NCI-H510A treated with DMSO at 0.1 percent for 48 hours (cell line): ENCODE results near the gene ST6GALNAC3.

Experiments
- DNase-seq: peaks from one replicate; lab custom pipeline; 2025; lab: John Stamatoyannopoulos, UW

Gene ST6GALNAC3

DNA sequence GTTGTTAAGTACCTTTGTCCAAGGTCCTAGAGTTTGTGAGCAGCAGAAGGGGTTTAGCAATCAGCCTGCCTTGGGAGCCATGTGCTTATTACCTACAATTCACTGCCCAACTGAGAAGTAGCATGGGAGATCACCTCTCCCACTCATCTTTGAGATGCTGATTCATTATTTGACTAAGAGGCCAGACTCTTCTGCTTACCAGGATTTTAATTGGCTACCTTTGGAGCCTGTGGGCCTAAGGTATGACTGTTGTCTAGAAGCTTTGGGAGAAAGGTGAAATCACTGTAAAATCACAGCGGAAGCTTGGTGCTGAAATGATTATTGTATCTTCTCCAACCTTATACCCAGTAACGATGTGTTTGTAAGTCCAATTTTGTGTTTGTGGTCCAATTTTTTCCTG is 213.4 kb downstream of the ST6GALNAC3 start:
- DNase-seq: no peak

DNA sequence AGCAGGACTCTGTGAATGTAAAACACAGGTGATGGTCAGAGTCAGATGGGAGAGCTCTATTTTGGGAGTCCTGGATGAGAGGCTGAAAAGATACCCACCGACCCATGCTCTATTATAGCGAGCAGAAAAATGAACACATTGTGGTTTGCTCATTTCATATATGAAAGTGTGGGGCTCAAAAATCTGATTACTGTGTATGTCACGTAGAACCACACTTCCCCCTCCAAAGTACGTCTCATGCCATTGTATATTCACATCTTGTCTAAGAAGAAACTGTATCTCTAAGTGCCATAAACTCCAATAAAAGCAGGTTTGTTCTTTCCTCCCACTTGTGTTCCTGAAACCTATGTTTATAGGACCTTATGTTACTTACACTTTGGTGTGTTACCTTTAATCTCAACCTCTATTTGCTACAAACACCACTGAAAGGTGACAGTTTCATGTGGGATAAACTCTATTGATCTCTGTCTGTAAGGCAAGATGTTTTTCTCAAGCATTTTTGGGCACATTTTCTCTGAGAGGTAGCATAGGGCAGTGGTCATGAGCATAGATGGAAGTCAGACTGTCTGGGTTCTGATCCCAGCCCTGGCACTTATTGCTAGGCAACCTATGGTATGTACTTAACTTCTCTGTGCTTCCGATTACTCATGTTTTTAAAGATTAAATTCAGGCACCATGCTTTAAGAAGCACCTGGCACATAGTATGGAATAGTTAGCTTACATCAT is 214.4 kb downstream of the ST6GALNAC3 start:
- no peak for DNase-seq

DNA sequence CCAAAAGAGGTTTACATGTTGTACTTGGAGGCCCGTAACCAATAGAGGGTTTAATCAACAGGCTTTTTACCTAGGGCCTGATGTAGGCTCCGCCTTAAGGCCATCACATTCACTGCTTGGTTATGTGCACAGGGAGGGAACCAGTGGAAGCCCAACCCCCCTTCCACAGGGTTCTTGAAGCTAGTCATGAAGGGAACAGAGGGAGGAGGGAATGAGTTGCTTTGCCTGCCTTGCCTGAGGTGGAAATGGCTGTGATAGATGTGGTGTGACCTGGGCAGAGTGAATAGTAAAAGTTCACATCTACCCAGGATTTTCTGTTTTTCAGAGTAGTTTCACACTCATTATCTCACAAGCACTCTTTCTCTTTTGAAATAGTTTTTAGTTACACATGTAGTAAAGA is 215.1 kb downstream of the ST6GALNAC3 start:
- DNase-seq: no peak

DNA sequence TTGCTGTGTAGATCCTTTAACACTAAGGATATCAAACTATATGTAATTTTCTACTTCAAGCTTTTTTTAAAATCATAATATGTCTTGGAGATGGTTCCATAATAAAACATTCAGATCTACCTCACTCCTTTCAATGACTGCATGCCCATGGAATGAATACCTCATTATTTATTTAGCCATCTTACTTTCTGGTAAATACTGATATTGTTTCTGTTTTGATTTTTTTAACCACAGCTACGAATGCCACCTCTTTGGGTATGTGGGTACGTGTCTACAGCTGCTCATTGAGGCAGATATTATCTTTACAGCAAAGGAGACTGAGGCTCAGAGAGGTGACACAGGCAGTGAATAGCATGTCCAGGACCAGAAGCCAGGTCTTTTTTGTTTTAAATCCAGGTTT is 215.7 kb downstream of the ST6GALNAC3 start:
- no peak for DNase-seq

DNA sequence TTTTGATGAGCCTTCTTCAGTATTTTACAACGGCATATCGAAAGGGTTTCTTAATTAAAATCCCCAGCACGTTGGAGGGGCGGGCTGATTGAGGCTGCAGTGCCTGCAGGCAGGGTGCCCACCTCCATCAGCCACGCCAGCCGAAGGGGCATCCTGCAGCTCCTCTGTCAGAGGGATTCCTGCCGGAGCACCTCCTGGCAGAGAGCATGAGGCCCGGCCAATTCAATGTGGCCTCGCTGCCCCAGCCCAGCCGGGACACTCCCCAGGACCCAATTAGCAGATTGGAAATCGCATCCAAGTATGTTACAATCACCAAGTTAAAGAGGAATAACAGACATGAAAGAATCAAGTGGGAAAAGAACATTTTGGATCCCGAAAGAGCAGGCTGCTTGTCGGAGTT is 216.6 kb downstream of the ST6GALNAC3 start:
- DNase-seq: no peak

DNA sequence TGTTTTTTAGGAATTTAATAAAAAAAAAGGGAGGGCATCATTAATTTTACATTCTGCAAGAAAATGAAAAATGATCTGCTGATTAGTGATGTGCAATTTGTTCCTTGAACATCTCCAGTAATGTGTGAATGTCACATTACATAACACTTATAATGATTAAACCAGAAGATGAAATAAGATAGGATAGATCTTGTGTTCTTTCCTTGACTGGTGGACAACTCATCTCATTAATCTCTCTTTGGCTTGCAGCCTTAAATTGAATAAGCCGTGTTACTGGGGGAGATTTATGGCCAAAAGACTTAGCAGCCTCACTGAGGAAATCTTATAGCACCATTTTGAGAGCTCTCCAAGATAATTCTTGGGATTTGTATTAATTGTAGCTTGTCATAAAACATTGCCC is 217.2 kb downstream of the ST6GALNAC3 start:
- DNase-seq: no peak

DNA sequence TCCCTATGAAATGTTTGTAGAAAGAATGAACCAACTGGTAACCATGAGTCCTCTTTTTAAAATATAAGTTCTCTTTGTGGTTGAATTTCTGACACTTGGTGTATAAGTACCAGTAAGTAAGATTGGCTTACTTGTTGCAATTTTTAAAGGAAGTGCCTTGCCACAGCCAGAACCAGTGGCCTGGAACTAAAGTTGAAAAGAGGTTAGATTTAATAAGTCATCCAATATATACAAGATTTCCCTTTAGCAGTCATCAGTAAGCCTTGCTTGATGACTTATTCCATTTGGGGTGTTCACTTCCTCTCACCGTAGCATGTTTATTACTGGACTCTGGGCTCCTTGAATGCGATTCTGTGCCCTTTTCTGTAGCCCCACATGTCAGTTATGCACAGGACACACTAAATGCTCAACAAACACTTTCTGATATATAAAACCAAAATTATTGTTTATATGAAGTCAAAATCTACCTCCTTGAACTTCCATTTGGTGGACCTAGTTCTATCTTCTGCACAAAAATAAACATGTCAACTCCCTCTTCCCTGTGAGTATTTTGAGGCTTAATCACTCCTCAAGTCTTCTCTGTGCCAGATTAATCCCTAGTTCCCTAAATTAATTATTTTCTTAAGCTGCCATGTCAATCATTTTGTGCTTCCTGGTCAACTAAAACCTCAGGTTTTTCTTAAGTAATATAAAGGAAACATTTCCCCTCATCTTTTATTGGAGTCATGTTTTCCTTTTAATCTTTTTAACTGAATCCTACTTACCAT is 218.1 kb downstream of the ST6GALNAC3 start:
- no peak for DNase-seq

DNA sequence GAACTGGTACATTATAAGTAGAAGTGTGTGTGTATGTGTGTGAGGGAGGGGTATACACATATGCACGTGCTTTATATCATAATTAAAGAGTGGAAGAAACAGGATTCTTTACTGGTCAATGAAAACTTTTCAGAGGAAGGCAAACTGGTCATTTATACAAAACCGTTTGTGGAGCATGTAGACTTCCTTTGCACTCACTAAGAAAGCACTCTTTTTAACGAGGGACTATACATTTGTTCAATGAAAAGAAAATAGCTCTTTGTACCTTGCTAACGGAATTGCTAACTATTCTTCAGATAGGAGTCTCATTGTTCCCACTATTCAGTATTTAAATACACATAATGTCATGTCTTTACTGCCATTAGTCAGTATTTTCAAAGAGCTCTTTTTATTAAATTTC is 219.3 kb downstream of the ST6GALNAC3 start:
- DNase-seq: no peak

DNA sequence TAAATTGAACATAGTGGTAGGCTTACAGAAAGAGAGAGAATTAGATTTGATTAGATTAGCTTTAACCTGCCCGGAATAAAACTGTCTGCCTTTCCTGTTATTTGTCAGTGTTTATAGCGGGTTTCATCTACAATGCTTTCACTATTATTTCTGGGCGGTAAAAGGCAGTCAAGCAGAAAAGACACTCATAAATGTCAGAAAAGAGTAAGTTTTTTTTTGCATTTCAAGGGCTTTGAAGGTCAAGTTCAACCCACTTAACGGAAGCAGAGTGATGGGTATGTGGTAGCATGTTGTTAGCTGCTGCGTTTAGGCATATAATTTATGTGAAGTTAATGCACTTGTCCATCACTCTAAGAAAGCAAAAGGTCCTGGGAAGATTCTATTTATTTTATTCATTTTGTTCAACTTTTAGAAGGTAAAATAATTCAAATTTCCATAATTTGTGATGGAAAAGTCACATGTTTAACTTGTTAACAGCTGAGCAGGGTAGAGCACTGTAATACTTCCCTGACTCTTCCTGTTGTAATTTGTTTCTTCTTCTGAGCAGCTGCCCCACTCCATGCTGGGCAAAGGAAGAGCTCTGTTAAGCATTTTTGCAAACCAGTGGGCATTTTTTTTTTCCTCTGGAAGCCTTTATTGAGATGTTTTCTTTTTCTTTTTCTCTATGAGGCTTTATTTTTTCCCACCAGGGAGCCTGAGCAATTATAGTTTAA is 220.1 kb downstream of the ST6GALNAC3 start:
- DNase-seq: no peak

DNA sequence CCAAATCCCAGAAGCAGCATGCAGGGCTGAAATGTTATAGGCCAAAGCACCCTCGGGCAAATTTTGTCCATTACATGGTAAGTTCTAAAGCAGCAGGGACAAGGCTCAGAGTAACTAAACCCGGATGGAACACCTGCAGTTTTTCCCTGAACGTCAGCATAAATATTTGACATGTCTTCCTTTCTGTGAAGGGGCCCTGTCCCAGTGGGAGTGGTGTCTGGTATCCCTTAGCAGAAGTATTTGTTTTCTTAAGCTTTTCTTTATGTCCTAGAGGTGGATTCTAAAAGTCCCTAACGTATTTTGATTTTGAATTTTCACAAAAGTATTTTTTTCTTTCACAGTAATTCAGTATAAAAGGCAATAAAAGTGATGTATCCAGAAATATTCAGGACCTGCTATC is 223.9 kb downstream of the ST6GALNAC3 start:
- DNase-seq: no peak

DNA sequence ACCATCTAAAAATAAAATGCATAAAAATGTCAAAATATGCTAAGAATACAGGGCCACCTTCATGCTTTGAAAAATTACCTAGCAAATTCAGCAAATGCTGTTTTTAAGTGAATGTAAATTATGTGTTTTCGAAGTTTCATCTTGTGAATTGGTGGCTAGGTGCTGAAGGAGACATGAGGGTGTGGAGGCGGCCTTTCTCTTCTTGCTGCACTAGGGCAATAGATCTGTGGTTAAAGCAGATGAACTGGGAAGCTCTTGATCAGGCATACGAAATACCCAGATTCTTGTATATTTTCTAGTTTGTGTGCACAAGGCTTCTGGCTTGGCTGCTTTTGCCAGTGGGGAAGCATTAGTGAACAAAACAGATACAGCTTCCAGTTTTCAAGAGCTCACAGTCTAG is 224.5 kb downstream of the ST6GALNAC3 start:
- DNase-seq: no peak

DNA sequence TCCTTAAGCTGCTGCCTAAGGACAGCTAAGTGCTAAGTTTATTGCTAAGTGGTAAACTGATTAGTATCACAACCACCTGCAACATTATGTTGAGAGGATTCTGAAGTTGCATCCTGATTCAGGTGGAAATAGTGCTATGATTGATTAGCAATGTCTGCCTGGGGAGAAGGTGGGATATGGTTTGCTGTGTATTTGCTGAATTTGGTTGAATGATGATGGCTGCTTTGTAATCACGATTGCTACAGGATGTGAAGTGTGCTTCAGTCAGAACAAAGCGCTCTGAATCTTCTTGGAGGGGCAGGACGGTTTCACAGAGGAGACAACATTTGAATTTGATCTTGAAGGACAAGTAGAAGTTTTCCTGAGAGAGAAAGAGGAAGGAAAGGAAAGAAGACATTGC is 226.0 kb downstream of the ST6GALNAC3 start:
- DNase-seq: no peak

DNA sequence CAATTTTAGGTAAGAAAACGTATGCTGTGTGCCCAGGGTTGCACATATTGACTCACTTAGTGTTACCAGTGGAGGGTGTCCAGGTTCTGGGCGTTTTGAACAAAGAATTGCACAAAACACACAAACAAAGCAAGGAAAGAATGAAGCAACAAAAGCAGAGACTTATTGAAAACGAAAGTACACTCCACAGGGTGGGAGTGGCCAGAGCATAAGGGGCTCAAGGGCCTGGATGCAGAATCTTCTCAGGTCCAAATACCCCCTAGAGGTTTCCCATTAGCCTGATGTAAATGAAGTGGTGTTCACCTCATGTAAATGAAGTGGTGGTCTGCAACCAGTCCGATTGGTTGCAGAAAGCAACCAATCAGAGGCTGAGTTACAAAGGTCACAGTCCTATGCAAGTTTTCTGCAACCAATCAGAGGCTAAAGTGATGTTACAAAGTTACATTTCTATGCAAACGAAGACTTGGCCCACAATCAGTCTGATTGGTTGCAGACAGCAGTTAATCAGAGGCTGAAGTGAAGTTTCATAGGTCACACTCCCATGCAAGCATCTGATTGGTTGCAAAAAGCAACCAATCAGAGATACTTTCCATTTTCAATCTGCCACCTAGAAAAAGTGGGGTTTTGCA is 228.3 kb downstream of the ST6GALNAC3 start:
- DNase-seq: peak; percentile 87

DNA sequence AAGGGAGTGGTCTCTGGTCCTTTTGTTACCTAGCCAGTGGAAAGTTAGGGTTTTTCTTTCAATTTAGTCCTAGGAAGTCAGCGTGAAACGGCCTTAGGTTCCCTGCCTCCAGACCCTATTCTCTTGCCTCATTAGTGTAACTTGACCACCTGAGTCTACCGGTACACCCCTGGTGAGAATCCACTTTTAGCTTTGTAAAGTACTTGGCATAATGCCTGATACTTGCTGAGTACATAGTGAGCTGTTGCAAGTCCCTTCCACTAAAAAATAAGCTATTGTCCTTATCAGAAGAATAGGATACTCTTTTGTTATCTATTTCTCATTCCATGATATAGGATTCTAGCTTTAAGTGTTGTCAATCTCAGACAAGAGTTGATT is 228.8 kb downstream of the ST6GALNAC3 start:
- peak; percentile 89 for DNase-seq

DNA sequence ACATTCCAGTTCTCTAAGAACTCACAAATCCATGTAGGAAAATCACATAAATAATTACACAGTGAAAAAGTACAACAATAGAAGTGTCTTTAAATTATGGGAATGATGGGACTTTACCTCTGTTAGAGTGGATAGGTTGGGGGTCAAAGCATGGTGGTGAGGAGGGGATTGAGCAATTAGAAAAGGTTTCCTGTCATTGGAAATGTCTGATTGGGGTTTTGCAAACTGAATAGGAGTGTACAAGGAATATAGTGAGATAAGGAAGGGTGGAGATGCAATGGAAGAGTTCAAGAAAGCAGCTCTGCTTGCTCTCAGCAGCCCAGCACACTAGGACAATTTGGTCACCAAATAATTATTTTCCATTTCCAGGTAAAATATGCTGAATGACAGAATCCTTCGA is 238.8 kb downstream of the ST6GALNAC3 start:
- no peak for DNase-seq

DNA sequence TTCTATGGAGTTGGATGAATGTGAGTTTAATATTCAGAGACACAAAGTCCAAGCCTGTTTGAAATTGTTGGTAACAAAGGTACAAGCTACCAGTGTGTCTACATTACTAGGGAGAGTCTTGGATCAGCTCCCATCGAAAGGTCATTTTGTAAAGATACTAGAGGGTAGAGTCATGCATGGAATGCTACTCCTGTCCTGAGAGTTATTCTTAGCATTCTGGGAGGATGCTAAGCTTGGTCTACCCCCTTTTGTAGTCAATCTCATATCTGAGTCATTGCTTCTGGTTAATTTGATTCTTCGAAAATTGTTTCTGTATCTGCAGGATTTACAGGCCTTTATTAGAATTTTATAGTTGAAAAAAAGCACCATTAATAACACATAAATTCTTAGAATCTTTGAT is 240.2 kb downstream of the ST6GALNAC3 start:
- DNase-seq: no peak

DNA sequence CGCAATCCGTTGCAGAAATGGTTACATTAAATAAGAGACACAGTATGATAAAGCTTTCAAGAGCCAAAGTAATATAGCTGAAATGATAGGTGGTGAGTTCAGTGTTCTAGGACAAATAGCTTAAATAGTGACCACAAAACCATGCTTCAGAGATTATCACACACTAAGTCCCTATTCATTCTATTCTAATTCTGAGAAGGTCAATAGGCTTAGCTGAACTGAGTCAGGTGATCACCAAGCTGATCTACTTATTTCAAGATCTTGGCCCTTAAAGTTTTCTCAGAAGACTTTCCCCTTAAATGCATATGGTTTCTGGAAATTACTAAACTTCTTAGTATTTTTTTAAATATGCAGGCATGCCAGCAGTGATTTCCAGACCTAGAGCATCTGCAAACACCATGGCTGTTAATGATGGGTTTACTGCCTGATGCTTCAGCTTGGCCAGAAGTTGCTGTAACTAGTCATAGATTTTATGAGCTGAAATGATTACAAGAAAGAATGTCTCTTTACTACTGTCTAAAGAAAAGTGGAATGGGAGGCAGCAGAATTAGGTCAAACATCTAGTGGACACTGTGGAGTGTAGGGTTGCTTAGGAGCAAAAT is 242.9 kb downstream of the ST6GALNAC3 start:
- no peak for DNase-seq

DNA sequence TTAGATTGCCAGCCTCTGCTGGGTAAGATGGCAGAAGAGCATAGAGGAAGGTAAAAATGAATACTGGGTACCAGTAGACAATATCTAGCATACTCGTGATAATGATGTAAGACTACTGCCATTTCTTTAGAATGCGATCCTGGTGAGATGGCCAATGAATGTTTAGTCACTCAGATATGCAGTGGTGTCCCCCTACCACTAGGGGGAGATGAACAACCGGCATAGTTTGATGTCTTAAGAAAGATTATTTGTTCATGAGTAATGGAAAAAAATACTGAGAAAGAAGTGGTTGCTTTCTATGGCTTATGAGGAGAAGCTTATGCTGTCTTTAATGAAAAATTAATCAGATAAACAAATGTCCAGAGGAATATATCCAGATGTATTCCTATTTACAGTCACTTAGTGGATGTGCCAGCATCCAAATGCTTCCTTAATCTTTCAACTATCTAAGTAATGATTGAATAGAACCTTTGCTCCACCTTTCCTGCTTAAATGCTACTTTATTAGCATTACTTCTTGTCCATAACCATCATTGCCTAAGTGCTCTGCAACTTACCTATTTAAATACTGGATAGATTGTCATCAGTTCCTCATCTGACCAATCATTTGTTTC is 256.6 kb downstream of the ST6GALNAC3 start:
- peak; percentile 93 for DNase-seq

DNA sequence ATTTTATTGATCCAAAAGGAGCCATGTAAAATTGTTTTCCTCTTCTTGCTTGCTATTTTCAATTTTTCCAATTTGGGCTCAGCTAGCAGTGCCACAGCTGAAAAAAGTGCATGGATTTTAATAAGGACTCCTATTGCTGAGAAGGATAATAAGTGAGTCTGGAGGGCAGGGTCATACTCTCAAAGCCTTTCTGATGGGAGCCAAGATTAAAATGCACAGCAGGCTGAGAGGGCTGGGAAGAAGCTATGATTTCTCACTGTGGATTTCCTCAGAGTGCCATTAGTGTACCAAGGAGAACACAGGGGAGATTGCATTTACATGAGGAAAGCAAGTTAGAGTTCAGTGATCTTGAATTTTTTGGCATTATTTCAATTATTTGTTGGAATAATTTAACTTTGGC is 261.3 kb downstream of the ST6GALNAC3 start:
- DNase-seq: no peak

DNA sequence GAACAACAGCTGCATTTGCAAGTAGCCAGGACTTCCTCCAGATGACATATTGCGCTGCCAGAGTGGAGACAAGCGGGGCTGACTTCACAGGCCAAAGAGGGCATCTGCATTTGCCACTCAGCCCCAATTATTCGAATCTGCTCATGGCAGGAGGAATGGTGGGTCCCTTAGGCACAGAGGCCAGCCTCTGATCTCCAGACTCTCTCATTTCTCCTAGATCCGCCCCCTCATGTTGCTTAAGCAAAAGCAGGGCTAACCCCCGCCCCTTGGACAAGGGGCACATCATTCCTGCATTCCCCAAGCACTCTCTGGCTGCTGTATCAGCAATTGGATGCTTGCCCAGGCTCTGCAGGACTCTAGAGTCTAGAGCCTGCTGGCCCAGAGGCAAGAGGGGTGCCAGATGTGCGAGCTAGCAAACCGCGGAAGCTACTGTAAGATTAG is 262.4 kb downstream of the ST6GALNAC3 start:
- peak; percentile 52 for DNase-seq

DNA sequence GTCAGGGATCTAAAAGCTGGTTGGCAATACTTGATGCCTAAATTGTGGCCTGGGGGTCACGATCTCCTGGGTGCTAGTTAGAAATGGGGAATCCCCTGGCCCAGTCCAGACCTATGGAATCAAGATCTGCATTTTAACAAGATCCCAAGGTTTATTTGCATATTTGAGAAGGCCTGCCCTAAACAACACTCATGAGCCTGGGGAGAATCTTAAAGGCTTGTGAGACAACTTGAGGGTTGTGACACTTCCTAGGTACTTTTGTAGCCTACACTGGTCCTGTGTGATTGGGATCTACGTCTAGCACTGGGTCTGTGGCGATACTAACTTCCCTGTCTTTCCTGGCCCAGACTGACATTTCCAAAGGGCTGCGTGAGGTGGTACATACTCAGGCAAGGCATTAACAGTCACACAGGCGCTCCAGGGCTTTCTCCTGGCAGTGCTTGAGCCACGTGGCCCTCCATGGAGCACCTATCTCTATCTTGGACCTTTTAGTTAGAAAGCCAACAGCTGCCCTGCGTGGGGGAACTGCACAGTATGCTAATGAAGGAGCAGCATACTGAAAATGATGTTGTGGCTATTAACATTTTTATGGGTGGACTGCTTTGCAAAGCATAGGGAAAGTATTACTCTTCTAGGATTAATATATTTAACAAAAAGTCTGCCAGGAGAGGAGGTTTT is 263.1 kb downstream of the ST6GALNAC3 start:
- DNase-seq: no peak
